IMR-90 (cell line): Measurements from ENCODE around the gene KCNT1. TPM values are rescaled to one million over a fixed set of nuclear protein-coding genes. Genes with fewer than 3 reads are reported as not detected.

Experiments
- ATAC-seq: fragments of 200-7000 bp; cut with Tn5 transposase; 2 replicates; pipeline ENCODE4 v1.9.1; 2020; ENCODE audit warnings: low read depth, mild to moderate bottlenecking, moderate library complexity
- BruUV-seq: library from RNA; stranded (reverse); fragments of 400-500 nt; replicated peaks from 2 replicates; lab custom pipeline; 2021; lab: Mats Ljungman, UMichigan
- CTCF ChIA-PET: fragments of 300-600 bp; formaldehyde crosslinking; extraction: SDS; loops from one replicate; lab custom pipeline; 2021; ENCODE audit warnings: antibody characterized with exemption; lab: Yijun Ruan, JAX
- POLR2A ChIA-PET: fragments of 300-600 bp; sonication (Branson Sonifier 250); formaldehyde crosslinking; loops from one replicate; lab custom pipeline; 2022; ENCODE audit warnings: antibody characterized with exemption; ENCODE audit not compliant: unreplicated experiment; lab: Charles Lee
- DNase-seq: peaks from one replicate; pipeline ENCODE4 v3.0.0; 2013
- H2AFZ ChIP-seq: replicated peaks from 2 replicates; pipeline ENCODE3; 2013; ENCODE audit warnings: low read length, mild to moderate bottlenecking; ENCODE audit not compliant: poor library complexity
- H2AK5ac ChIP-seq: 2 replicates; pipeline ENCODE4 v1.6.1; 2013; ENCODE audit warnings: low read depth, low read length, inconsistent platforms
- H2AK9ac ChIP-seq: replicated peaks from 2 replicates; pipeline ENCODE3; 2013; ENCODE audit warnings: mild to moderate bottlenecking, low read depth, low read length, moderate library complexity; ENCODE audit not compliant: poor library complexity
- H2BK120ac ChIP-seq: 2 replicates; pipeline ENCODE4 v1.6.1; 2013; ENCODE audit warnings: low read depth, low read length, inconsistent platforms
- H2BK15ac ChIP-seq: 3 replicates; pipeline ENCODE4 v1.6.1; 2013; ENCODE audit warnings: low read depth, low read length, inconsistent platforms
- H2BK20ac ChIP-seq: 2 replicates; pipeline ENCODE4 v1.6.1; 2013; ENCODE audit warnings: low read depth, mild to moderate bottlenecking, inconsistent platforms, low read length, moderate library complexity
- H2BK5ac ChIP-seq: 2 replicates; pipeline ENCODE4 v1.6.1; 2013; ENCODE audit warnings: mild to moderate bottlenecking, low read depth, low read length, inconsistent platforms; ENCODE audit not compliant: poor library complexity, severe bottlenecking
- H3K14ac ChIP-seq: replicated peaks from 2 replicates; pipeline ENCODE4 v1.6.1; 2013; ENCODE audit warnings: low read depth, low read length, inconsistent platforms
- H3K18ac ChIP-seq: 2 replicates; pipeline ENCODE4 v1.6.1; 2013; ENCODE audit warnings: low read depth, low read length, control low read depth
- H3K23ac ChIP-seq: 2 replicates; pipeline ENCODE4 v1.6.1; 2013; ENCODE audit warnings: low read depth, low read length, inconsistent platforms
- H3K27ac ChIP-seq: 2 replicates; pipeline ENCODE4 v1.5.1; 2013; ENCODE audit warnings: mild to moderate bottlenecking, control low read depth, low read length; ENCODE audit not compliant: insufficient read depth
- H3K27me3 ChIP-seq: 2 replicates; pipeline ENCODE4 v1.6.1; 2013; ENCODE audit warnings: low read length; ENCODE audit not compliant: control insufficient read depth, insufficient read depth
- H3K36me3 ChIP-seq: 2 replicates; pipeline ENCODE4 v1.6.1; 2013; ENCODE audit warnings: low read length, mixed read lengths; ENCODE audit not compliant: control insufficient read depth, insufficient read depth
- H3K4ac ChIP-seq: 2 replicates; pipeline ENCODE4 v1.6.1; 2013; ENCODE audit warnings: low read depth, low read length, inconsistent platforms
- H3K4me1 ChIP-seq: 2 replicates; pipeline ENCODE4 v1.6.1; 2013; ENCODE audit warnings: low read length, mixed read lengths; ENCODE audit not compliant: control insufficient read depth, insufficient read depth
- H3K4me2 ChIP-seq: 2 replicates; pipeline ENCODE4 v1.6.1; 2013; ENCODE audit warnings: low read depth, mild to moderate bottlenecking, control low read depth, low read length, moderate library complexity
- H3K4me3 ChIP-seq: 2 replicates; pipeline ENCODE4 v1.5.1; 2013; ENCODE audit warnings: low read depth, mild to moderate bottlenecking, control low read depth, low read length, moderate library complexity; ENCODE audit not compliant: insufficient read depth
- H3K56ac ChIP-seq: 2 replicates; pipeline ENCODE4 v1.6.1; 2013; ENCODE audit warnings: low read length, inconsistent platforms; ENCODE audit not compliant: insufficient read depth; ENCODE audit errors: extremely low read depth
- H3K79me1 ChIP-seq, 2 experiments: 2 replicates each; pipeline ENCODE4 v1.6.1; 2013; ENCODE audit warnings: low read length in 2 of 2, inconsistent platforms in 1 of 2, low read depth in 1 of 2
- H3K9ac ChIP-seq: 2 replicates; pipeline ENCODE4 v1.6.1; 2013; ENCODE audit warnings: low read depth, low read length, control low read depth
- H3K9me1 ChIP-seq: 2 replicates; pipeline ENCODE4 v1.6.1; 2013; ENCODE audit warnings: low read length, inconsistent platforms; ENCODE audit not compliant: insufficient read depth
- H3K9me3 ChIP-seq: 2 replicates; pipeline ENCODE4 v1.6.1; 2013; ENCODE audit warnings: low read length; ENCODE audit not compliant: control insufficient read depth, insufficient read depth
- H4K20me1 ChIP-seq: 2 replicates; pipeline ENCODE4 v1.6.1; 2013; ENCODE audit warnings: low read length, inconsistent platforms; ENCODE audit not compliant: insufficient read depth
- H4K5ac ChIP-seq: 2 replicates; pipeline ENCODE4 v1.6.1; 2013; ENCODE audit warnings: mild to moderate bottlenecking, low read depth, low read length, control low read depth
- H4K8ac ChIP-seq, 2 experiments: 2 replicates each; pipeline ENCODE4 v1.6.1; 2013; ENCODE audit warnings: low read depth in 2 of 2, low read length in 2 of 2, control low read depth in 1 of 2, inconsistent platforms in 1 of 2
- H4K91ac ChIP-seq: 2 replicates; pipeline ENCODE4 v1.6.1; 2013; ENCODE audit warnings: low read depth, low read length, inconsistent platforms; ENCODE audit not compliant: insufficient read depth
- CEBPB ChIP-seq: IDR thresholded peaks from 2 replicates; pipeline ENCODE4 v1.6.1; 2012; ENCODE audit warnings: low read depth, low read length, improper control_type of control experiment
- MAZ ChIP-seq: IDR thresholded peaks from 2 replicates; pipeline ENCODE4 v1.6.1; 2012; ENCODE audit warnings: low read depth, mild to moderate bottlenecking, low read length, improper control_type of control experiment, moderate library complexity, borderline replicate concordance
- WGBS, 2 experiments: methylation state at CpG; one replicate each; pipeline versions ENCODE4 v1.1.5 to v1.1.7; 2013; ENCODE audit warnings: missing lambda C conversion rate in 2 of 2; ENCODE audit not compliant: insufficient read length in 1 of 2; ENCODE audit errors: extremely low coverage in 2 of 2; 5-methylcytosine and 5-hydroxymethylcytosine counted together
- dilution Hi-C: fragments of 300-500 bp; cut with HindIII; formaldehyde crosslinking; loops from one replicate; pipeline ENCODE4 v1.14.3; 2018; ENCODE audit warnings: low sequenced_read_pairs; ENCODE audit not compliant: unreplicated experiment
- in situ Hi-C: fragments of 300-500 bp; cut with MboI; formaldehyde crosslinking; loops from 3 replicates; pipeline ENCODE4 v1.14.3; 2019; ENCODE audit warnings: low sequenced_read_pairs, inconsistent platforms, mixed read lengths
- intact Hi-C: fragments of 100-400 bp; cut with micrococcal nuclease; formaldehyde crosslinking; loops from 2 replicates; pipeline ENCODE4 v1.10.0; 2022
- polyA plus RNA-seq, 3 experiments: library from polyadenylated mRNA; depleted of rRNA; stranded (reverse); fragments of >200 nt; gene quantifications; 2 replicates each; pipeline ENCODE4 v1.2.3, GENCODE V29; 2012; ENCODE audit warnings: low replicate concordance in 1 of 3
- total RNA-seq: library from RNA; depleted of rRNA; stranded (reverse); fragments of >200 nt; gene quantifications from 2 replicates; pipeline ENCODE4 v1.2.3, GENCODE V29; 2012

KCNT1 gene
- total and polyA plus RNA-seq, 2 of the 4 experiments (the other 2 are of a cell fraction) = not detected

DNA sequence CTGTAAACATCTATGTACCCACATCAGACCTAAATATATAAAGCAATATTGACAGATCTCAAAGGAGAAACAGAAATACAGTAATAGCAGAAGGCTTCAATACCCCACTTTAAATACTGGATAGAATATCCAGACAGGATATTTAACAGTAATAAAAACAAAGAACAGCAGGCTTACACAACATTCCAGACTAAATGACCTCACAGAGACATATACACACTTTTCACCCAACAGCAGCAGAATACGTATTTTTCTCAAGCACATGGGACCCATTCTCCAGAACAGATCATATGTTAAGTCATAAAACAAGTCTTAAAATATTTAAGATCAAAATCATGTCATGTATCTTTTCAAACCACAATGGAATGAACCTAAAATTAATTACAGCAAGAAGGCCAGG, 128.5 kb downstream of the KCNT1 start:
- Histone ChIP-seq H2BK20ac (no peak overlapping the region), H3K23ac (no peak overlapping the region), H2BK120ac (no peak overlapping the region), H3K4ac (no peak overlapping the region), H3K14ac (no peak overlapping the region), H3K4me2 (no peak overlapping the region), H3K9ac (no peak overlapping the region), H2AFZ (no peak overlapping the region), H2BK5ac (no peak overlapping the region), H3K79me1 (peaks cover 26 to 52% of the 10 kb centered on the region in 2 experiments), H4K8ac (no peak overlapping the region), H3K27me3 (no peaks in the 10 kb centered on the region), H3K27ac (no peak overlapping the region), H3K4me1 (no peaks in the 10 kb centered on the region), H3K36me3 (peaks cover 11% of the 10 kb centered on the region), H2BK15ac (no peak overlapping the region), H3K18ac (no peak overlapping the region), H3K9me3 (no peaks in the 10 kb centered on the region), H4K20me1 (peaks cover 14% of the 10 kb centered on the region), H3K9me1 (no peaks in the 10 kb centered on the region), H3K4me3 (no peak overlapping the region), H3K56ac (no peak overlapping the region), H4K5ac (no peak overlapping the region), H4K91ac (no peak overlapping the region), H2AK9ac (no peak overlapping the region), H2AK5ac (no peak overlapping the region)
- intact Hi-C loops = no loop called here
- DNase-seq = peak; percentile 69
- ChIA-PET CTCF (no interaction called here), POLR2A (no interaction called here)
- dilution Hi-C loops = no loop called here
- peak; percentile 77 for ATAC-seq
- no CpG with 5 or more reads among the region's 1 CpG for WGBS, 2 experiments
- TF ChIP-seq CEBPB = peak; percentile 53
- TF ChIP-seq MAZ = no peak
- in situ Hi-C loops = no loop called here
- BruUV-seq = no TSS peak
